ENCODE results near the gene NEK6. TPM values are rescaled to one million over a fixed set of nuclear protein-coding genes. Genes with fewer than 3 reads are reported as not detected.

Gene NEK6
- total and polyA plus RNA-seq, 9 of the 15 experiments (the other 6 are each of a cell fraction or from before 2014, with no cell fraction given), result 3.1 to 19.0 (median 8.4) TPM

DNA sequence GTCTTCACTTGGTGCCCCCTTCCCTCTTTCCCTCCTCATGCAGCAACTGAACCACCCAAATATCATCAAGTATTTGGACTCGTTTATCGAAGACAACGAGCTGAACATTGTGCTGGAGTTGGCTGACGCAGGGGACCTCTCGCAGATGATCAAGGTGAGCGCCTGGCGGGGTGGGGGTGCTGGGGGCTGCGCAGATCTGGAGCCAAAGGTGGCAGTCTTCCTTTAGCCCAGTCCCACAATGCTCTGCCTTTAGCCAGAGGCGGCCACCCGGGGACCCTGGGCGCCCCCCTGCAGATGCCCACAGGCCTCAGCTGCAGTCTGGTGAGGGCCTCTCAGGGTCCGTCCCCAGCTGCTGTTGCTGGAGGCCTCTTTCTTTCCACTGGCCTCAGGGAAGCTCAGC lies 63.7 kb downstream of the NEK6 start:
- WGBS (ENCODE audit: insufficient coverage, low coverage, missing lambda C conversion rate), result 67% methylated on average over 7 of the region's 12 CpGs
- Histone ChIP-seq H4K20me1 (replicated peaks; ENCODE audit: control insufficient read depth, insufficient read depth, low read length) (0 out of 2 replicates have a peak, but pooled peaks cover 4% of the 10 kb centered on the region), H3K9me3 (replicated peaks; ENCODE audit: control insufficient read depth, insufficient read depth, low read depth, low read length) (no peaks in the 10 kb centered on the region), H3K4me2 (ENCODE audit: insufficient read depth, low read length) (no peak overlapping the region), H3K9ac (ENCODE audit: insufficient read depth in 1 of 2, low read depth in 2 of 2, low read length in 2 of 2) (peak overlapping the region in 1 of 2 experiments; percentile 4; a peak in 1 of 4 replicates), H3K36me3 (ENCODE audit: control insufficient read depth, insufficient read depth, low read length) (no peaks in the 10 kb centered on the region), H3K27me3 (ENCODE audit: control insufficient read depth in 2 of 2, insufficient read depth in 2 of 2, low read length in 2 of 2) (no peaks in the 10 kb centered on the region), H3K4me1 (replicated peaks in 1 of 2; ENCODE audit: control insufficient read depth in 2 of 2, insufficient read depth in 2 of 2, low read length in 2 of 2) (peaks cover 11 to 24% of the 10 kb centered on the region in 2 experiments), H3K27ac (ENCODE audit: extremely low read depth, low read depth, low read length) (no peak overlapping the region), H2AFZ (ENCODE audit: low read depth, low read length) (no peak overlapping the region), H3K79me2 (ENCODE audit: control insufficient read depth, insufficient read depth, low read length) (no peaks in the 10 kb centered on the region), H3K9me1 (ENCODE audit: control insufficient read depth, insufficient read depth, low read length) (no peaks in the 10 kb centered on the region), H3K4me3 (no peak overlapping the region)
- ATAC-seq (no peak), DNase-seq (ENCODE audit: extremely low read depth in 1 of 4, low spot score in 3 of 4) (no peak), FAIRE-seq (no peak)
- in situ Hi-C loops (cut with MboI), result loop anchor here (5.0 to 25.0 kb wide), 2 partner anchors 194 to 784 kb away; no protein-coding TSS in a partner anchor
- TF ChIP-seq ZNF324 (CRISPR knock-in tag; IDR thresholded peaks at IDR 0.05), result no peak
- no peak for TF ChIP-seq CCAR2 (IDR thresholded peaks at IDR 0.05; ENCODE audit: low read depth, low read length)
- TF ChIP-seq, protein P1, sequence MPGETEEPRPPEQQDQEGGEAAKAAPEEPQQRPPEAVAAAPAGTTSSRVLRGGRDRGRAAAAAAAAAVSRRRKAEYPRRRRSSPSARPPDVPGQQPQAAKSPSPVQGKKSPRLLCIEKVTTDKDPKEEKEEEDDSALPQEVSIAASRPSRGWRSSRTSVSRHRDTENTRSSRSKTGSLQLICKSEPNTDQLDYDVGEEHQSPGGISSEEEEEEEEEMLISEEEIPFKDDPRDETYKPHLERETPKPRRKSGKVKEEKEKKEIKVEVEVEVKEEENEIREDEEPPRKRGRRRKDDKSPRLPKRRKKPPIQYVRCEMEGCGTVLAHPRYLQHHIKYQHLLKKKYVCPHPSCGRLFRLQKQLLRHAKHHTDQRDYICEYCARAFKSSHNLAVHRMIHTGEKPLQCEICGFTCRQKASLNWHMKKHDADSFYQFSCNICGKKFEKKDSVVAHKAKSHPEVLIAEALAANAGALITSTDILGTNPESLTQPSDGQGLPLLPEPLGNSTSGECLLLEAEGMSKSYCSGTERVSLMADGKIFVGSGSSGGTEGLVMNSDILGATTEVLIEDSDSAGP (CRISPR knock-in tag; IDR thresholded peaks at IDR 0.05), result no peak
- TF ChIP-seq PHF20 (IDR thresholded peaks at IDR 0.05; ENCODE audit: partially characterized antibody), result no peak
- TF ChIP-seq ARID1B (IDR thresholded peaks at IDR 0.05), result no peak
- TF ChIP-seq MCM7 (IDR thresholded peaks at IDR 0.05), result no peak
- no peak for TF ChIP-seq EP400 (IDR thresholded peaks at IDR 0.05)
- TF ChIP-seq, protein P2, sequence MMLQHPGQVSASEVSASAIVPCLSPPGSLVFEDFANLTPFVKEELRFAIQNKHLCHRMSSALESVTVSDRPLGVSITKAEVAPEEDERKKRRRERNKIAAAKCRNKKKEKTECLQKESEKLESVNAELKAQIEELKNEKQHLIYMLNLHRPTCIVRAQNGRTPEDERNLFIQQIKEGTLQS (IDR thresholded peaks at IDR 0.05), result no peak
- TF ChIP-seq, protein P2 (CRISPR knock-in tag; conservative IDR thresholded peaks at IDR 0.05), result no peak
- TF ChIP-seq PHB2 (IDR thresholded peaks at IDR 0.05; ENCODE audit: low read depth), result no peak
- no peak for TF ChIP-seq PHF21A (IDR thresholded peaks at IDR 0.05; ENCODE audit: borderline replicate concordance, low read depth)
- TF ChIP-seq PRPF4 (IDR thresholded peaks at IDR 0.05; ENCODE audit: insufficient read depth, low read depth, low read length, poor library complexity, severe bottlenecking), result no peak
- TF ChIP-seq ZNF3 (CRISPR knock-in tag; IDR thresholded peaks at IDR 0.05), result no peak
- no peak for TF ChIP-seq CBFA2T2 (conservative IDR thresholded peaks at IDR 0.05)
- TF ChIP-seq PML (IDR thresholded peaks at IDR 0.05; ENCODE audit: low read length), result no peak
- no peak for TF ChIP-seq ZNF41 (CRISPR knock-in tag; conservative IDR thresholded peaks at IDR 0.05)
- no peak for TF ChIP-seq POLR3G (IDR thresholded peaks at IDR 0.05; ENCODE audit: extremely low read depth, insufficient read length, insufficient replicate concordance)
- TF ChIP-seq KLF10 (CRISPR knock-in tag; IDR thresholded peaks at IDR 0.05), result no peak
- TF ChIP-seq EWSR1 (IDR thresholded peaks at IDR 0.05; ENCODE audit: borderline replicate concordance, low read depth, partially characterized antibody), result no peak
- TF ChIP-seq TCFL5 (CRISPR knock-in tag; conservative IDR thresholded peaks at IDR 0.05), result no peak
- intact Hi-C loops (cut with micrococcal nuclease), result loop anchor here (5.0 kb wide), 1 partner anchor 71 kb away; no protein-coding TSS in a partner anchor
- CTCF ChIA-PET (ENCODE audit: low intra/inter-chr PET ratio), result interaction anchor here (0.6 to 2.6 kb wide), 3 partner anchors 187 to 198 kb away, joined by 4 to 16 read pairs (median 11); no protein-coding TSS in a partner anchor
- no TSS peak for BruUV-seq (replicated peaks)
- POLR2A ChIA-PET, result interaction anchor here (0.7 to 1.0 kb wide), 3 partner anchors 12 to 231 kb away, joined by 3 to 4 read pairs (median 3); no protein-coding TSS in a partner anchor

Measured in K562 (cell line).